ENCODE data around the gene CCDC185.

CCDC185 gene

GRCh38 chr1:223393275-223394214 is at the start of gene CCDC185:
CCDC185 (plus strand) TSS chr1:223393415; CDS start chr1:223393476, 61 bp downstream.
- DNase-seq = no peak

DNA sequence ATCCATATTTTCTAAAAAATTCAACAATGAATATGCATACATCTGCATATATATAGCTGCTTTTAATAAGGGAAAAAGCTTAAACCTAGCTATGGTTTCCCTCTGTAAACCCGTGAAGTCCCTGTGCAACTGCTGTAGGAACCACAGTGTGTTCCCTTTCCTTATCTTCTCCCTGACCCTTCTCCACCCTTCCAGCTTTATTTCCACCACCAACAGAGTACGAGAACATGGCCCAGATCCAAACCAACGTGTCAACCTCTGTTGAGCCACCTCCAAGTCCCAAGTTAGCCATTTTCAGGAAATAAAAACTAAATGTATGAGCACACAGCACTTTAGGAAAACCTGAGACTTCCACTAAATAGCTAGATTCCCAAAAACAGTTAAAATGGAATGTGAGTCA is 49.5 kb upstream of the CCDC185 start:
- no peak for DNase-seq

DNA sequence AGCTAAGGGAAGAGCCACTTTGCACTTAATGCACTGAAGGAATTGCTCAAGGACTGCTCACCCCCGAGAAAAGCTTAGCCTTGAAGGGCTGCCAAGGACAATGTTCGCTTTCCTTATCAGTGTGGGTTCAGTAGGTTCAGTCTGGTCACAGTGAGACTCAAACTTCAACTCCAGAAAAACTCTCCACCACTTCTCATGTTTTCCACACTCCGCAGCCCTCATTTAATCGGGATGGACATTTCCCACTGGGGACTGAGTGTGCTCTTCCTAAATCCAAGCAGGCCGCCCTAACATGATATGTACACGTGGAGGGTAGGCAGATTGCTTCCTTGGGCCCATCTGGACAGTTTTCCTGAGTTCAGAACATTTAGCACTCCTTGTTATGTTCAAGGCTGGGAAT is 48.7 kb upstream of the CCDC185 start:
- DNase-seq = no peak

- DNase-seq = no peak
These were observed 47.5 kb upstream of the CCDC185 start for GRCh38 chr1:223345720-223346119.

DNA sequence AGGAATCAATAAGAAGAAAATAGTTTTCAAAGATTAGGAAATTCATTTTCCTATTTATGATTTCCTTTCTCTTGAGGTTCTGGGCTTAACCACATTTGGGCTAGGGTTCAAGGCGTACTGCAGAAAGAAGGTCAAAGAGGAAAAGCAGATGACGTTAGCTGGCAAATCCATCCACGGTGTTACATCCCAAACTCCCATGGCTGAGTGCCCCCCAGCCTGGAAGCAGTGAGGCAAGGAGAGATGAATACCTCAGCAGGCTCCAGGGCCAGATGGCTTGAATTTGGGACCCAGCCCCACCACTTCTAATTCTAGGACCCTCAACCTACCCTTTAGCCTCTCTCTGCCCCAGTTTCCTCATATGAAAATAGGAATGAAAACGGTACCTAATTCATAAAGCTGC is 46.9 kb upstream of the CCDC185 start:
- DNase-seq = no peak

- no peak for DNase-seq
These were observed 45.6 kb upstream of the CCDC185 start for GRCh38 chr1:223347583-223347982.

DNA sequence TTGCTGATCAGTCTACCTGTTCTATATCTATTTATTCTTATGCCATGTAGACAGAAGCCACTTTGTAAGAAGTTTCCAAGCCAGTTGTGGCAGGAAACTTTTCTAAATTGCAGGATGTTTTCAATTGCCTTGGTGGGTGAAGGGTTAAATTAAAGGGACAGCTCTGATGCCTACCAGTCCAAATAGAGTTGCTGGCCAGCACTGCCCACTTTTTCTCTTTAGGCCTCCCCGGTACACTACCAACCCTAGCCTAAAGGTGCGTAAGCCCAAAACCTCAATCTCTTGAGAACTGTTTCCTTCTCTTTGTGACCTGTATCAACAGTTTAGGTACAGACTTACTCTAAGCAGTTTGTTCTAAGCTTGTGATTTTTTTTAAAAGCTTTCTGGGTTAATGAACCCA is 44.8 kb upstream of the CCDC185 start:
- DNase-seq = no peak

DNA sequence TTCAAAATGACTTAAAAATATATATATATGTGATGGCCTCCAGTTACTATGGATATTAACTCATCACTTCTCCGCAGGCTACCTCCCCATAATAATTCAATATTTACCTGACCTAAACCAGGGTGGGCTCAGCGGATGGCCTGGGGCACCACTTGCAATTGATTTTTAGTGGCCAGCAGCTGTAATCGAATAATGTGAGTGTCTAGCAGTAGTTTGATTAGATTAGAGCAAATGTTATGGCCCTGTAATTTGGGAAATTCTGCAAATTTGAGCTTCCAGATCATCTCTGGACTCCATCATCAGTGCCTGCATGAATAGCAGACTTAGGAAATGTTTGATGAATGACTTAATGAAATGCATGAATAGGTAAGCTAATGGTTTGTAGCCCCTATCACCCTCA is 44.0 kb upstream of the CCDC185 start:
- no peak for DNase-seq

DNA sequence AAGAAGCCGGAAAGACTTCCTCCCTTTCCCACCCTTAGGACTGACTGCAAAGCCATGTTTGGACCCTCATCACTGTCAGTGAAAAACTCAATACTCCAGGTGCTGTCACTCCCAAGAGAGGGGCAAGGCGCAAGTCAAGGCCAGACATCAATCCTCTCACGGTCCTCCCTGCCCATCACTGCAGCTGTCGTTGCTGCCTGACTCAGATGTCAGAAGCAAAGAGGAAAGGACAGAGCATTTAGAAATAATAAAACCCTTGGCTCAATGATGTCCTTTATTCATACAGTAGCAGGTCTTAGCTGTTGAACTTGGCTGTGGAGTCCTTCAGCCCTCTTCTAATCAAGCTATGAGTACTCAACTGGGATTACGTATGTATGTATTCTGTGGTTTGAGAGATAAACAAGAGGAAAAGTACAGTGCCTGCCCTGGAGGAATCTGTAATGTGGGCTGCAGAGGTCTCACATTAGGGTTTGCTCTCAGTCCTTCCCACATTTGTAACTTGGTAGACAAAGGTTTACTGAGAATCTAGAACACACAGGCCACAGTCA is 42.8 kb upstream of the CCDC185 start:
- no peak for DNase-seq

DNA sequence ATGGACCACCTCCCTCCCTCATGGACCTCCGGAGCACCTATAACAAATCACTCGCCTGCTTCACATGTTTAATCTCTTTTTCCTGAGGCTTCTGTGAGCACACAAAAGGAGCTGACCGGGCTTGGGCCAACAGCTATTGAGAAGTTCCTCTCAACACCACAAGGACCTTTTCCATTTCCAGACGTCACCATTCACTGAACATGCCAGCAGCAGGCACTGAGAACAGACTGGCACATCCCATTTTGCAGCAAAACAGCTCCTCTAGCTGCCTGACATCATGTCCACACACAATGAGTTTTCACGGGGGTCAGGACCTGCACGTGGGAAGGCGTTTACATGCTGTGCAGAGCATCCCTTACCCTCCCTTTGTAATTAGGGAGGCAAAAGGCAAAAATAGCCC is 40.3 kb upstream of the CCDC185 start:
- DNase-seq = no peak

DNA sequence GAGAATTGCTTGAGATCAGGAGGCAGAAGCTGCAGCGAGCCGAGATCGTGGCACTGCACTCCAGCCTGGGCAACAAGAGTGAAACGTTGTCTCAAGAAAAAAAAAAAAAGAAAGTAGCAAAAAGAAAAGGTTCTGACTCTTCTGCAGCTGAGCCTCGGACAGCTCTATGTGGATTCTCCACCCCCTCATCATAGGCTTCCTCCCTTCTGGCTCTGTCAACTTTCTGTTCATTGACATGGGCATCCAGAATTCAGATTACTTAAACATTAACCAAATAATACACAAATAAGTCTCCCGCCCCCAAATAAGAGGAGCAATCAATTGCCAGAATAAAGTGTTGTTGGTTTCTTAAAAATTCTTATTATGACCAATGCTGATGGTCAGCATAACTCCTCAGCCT is 39.3 kb upstream of the CCDC185 start:
- DNase-seq = no peak

DNA sequence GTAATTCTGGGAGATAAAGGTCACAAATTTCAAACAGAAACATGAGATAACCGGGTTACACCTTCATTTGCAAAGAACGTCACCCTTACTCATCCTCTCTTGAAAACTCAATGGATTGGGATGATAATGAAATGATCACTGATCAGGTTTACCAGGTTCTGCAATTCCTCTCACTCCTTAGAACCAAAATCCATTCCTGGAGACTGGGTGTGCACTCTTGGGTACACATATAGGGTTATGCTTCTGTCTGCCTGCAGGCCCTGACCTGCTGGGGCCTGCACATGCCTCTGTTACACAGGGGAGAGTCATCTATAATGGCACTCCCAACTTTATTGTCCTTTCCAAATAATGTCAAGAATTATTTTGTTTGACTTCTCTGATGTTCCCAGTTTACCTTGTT is 37.5 kb upstream of the CCDC185 start:
- no peak for DNase-seq

DNA sequence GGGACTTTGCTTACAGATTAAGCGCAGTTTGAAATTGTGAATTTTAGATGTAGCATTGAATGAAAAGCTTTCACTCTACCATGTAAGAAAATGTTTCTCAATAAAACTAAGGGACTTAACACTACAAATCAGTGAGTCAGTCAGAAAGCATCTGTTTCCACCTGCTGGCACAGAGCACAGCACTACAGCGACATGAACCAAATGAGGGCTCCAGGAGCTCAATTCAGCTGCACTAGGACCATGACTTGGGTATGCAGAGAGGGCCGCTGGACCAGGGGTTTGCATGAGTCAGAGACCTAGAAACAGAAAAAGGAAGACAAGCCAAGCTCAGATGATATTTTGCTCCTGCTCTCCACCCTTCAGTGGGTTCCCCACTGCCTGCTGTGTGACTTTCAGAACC is 34.4 kb upstream of the CCDC185 start:
- no peak for DNase-seq

DNA sequence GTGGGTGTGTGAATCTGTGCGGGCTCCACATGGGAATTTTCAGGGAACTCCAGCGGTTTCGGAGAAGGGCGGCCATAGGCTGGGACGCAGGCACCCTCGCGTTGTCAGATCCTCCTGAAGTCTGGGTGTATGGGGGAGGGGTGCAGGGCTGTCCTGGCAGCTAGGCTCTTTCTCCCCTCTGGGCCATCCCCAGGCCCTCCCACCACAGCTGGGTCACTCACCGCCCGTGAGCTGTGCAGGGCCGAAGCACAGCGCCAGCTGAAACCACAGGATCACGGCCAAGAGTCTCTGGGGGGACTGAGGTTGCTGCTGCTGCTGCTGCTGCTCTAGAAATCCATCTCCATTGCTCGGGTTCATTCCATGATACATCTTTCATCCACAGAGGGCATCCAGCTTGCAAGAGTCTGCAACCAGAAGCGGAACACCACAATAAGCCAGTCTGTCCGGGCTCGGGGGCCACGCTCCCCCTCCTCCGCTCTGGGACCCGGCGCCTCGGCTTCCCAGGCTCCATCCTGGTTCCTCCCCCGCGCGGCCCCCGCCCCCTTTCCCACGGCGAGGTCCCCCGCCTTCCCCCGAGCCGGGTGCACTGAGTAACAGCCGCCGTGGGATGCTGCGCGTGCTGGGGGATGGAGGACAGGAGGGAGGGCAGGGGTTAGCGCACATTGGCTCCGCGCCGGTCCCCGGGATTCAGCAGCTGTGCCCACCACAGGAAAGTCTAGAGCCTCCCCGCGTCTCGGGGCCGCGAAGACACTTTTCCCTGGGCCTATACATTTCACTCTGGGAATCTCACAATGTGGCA is 30.0 kb upstream of the CCDC185 start:
- DNase-seq = peak; percentile 6

GRCh38 chr1:223363856-223364684 is 29.1 kb upstream of the CCDC185 start, which contains the start of gene SUSD4:
SUSD4 (minus strand) TSS chr1:223364176; CDS start chr1:223363425, 751 bp downstream.
- peak; percentile 48 for DNase-seq

GRCh38 chr1:223364685-223365382 is 28.4 kb upstream of the CCDC185 start:
- DNase-seq = no peak

DNA sequence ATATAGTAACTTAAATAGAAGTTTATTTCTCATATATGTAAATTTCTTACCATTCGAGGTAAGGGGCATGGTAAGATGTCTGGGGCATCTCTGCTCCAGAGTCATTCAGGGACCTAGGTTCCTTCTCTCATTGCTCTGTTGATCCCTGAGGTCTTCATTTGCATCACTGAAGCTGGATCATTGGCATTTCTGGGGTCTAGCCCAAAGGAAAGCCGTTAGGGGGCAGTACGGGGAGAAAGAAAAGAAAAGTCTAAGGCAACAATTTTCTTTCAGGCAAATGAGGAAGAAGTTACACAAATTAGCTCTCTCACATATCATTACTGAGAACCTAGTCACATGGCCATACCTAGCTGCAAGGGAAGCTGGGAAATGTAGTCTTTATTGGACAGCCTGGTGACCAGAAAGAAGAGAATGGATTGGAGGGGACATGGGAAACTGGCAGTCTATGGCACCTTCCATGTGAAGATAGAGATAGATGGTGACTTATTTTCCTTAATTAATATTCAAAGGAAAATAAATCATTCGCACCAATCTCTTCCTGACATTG is 19.1 kb upstream of the CCDC185 start:
- no peak for DNase-seq

GRCh38 chr1:223378754-223379153 is 14.5 kb upstream of the CCDC185 start:
- no peak for DNase-seq

DNA sequence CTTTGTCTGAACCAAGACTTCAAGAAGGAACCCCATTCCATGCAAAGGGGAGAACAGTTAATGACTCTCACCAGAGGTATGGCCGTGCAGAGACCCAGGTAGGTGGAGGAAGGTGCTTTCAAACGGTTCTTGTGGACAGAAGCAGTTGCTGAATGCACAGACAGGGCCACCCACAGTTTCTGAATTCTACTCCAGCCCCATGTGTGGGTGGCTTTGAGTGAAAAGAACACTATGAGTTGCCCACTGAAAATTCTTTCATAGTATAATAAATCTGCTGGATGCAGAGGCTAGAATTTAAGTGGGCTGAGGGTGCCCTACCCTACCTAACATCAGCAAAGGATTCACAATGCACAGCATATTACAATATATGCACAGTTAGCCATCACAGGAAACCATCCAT is 7.2 kb upstream of the CCDC185 start:
- DNase-seq = no peak

GRCh38 chr1:223390618-223391017 is 2.6 kb upstream of the CCDC185 start:
- DNase-seq = no peak

DNA sequence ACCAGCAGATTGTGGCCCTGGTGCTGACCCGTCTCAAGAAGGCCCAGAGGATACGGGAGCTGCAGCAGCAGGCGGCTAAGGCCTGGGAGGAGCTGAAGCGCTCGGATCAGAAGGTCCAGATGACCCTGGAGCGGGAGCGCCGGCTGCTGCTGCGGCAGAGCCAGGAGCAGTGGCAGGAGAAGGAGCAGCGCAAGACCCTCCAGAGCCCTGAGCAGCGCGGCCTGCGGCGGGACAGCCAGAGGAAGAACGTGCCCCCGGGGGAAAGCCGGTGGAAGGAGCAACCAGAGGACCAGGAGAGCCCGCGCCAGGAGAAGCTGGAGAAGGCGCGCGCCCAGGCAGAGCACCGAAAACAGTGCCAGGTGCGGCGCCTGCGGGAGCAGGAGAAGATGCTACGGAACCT is 1.0 kb downstream of the CCDC185 start:
- no peak for DNase-seq

GRCh38 chr1:223394706-223395105 is 1.5 kb downstream of the CCDC185 start:
- no peak for DNase-seq
